CD4-positive, alpha-beta T cell treated with Interleukin-12 subunit alpha and Interleukin-12 subunit beta, for 1 hour (primary cell): ENCODE measurements around the gene LIN54.
"Not testable (repeated sequence)": the region's sequence is repeated elsewhere in the genome, so short reads cannot be mapped to it uniquely, and the experiment has no call there.

Source experiments
- DNase-seq: peaks from one replicate; pipeline ENCODE4 v3.0.0-alpha.2; 2020

The LIN54 gene

DNA sequence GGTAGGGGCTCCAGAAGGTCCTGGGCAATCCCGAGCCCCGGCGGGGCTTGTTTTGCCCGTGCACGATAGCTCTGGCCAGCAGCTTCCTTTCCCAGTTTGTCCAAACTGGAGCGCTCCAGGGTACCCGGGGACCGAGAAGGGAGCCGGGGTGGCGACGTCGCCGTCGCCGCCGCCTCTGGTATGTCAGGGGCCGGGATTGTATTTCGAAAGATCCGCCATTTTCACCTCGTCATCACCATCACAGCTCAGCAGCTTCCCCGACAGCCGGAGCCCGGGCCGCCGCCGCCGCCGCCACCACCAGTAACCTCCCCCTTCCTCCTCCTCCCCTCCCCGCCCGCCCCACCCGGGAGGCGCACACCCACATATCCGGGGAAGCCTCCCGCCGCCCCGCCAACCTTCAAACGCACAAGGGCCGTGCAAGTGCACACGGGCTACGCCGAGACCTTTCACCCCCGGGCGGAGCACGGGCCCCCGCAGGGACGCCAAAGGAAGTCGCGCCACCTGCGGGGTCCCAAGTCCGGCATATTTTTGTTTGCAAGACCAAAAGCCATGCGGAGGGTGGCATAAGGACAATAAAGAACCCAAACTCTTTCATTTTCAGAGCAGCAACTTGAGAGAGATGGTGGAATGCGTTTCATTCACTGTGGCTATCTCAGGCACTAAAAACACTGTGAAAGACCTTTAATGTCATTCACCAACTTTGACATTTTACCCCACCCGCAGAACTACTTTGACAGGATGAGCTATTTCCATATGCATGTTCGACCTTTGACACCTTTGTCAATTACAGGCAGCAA is at the start of gene LIN54:
Gene LIN54, minus strand, starts transcription at position 302 of the 797 bp plus-strand sequence. CDS start 25,979 bp downstream, outside the sequence.
- DNase-seq: peak; percentile 91

DNA sequence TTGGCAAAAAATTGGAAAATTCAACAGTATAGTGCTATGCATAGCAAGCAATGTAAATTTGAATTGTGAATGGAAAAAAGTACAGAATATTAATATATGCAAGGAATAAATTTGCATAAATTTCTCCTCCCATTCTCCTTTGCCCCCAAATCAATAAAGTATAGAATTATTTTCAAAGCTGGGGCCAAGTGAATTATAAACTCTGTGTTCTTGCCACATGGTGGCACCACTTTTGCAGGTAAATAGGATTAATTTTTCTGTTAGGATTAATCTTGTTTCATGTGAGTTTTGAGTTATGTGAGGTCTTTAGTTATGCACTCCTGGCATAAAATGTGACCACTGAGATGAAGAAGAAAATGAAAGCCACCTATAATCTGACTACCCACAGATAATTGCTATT is 44.3 kb upstream of the LIN54 start:
- peak; percentile 33 for DNase-seq

DNA sequence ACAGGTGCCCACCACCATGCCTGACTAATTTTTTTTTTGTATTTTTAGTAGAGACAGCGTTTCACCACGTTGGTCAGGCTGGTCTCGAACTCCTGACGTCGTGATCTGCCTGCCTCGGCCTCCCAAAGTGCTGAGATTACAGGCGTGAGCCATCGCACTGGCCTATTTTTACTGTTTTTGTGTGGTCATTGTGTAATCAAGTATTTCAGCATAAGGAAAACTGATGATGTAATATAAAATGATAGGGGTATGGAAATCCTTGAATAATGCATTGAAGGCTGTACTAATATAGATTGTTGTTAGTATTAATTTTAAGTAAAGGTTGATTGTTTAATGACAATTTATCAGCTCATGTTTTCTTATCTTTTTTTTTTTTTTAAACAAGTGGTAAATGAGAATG is 38.2 kb upstream of the LIN54 start:
- DNase-seq: not testable (repeated sequence)

DNA sequence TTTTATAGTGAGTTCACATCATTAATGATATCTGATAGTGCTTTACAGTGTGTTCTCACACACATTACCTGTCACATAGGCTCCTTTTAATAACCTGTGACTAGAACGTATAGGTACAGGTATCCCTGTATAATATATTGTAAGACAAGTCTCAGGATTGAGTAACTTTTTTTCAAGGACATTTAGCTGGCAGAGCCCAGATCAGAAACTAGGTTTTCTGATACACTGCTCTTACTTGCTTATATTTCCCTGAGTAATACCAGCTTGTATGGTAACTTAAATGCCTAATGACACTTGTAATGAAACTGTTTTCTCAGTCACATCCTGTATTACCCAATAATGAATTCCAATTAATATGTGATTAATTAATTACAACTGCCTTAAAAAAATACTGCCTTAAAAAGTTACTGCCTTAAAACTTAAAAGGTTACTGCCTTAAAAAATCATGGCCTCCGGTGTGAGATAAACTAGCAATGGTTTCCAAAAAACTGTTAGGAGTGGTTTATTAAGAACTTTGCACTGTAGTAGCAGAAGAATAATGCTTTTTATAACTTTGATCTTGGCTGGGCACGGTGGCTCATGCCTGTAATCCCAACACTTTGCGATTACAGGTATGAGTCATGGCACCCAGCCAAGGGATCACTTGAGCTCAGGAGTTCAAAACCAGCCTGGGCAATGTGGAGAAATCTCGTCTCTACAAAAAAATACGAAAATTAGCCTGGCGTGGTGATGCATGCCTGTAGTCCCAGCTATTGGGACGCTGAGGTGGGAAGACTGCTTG is 36.3 kb upstream of the LIN54 start:
- no peak for DNase-seq

DNA sequence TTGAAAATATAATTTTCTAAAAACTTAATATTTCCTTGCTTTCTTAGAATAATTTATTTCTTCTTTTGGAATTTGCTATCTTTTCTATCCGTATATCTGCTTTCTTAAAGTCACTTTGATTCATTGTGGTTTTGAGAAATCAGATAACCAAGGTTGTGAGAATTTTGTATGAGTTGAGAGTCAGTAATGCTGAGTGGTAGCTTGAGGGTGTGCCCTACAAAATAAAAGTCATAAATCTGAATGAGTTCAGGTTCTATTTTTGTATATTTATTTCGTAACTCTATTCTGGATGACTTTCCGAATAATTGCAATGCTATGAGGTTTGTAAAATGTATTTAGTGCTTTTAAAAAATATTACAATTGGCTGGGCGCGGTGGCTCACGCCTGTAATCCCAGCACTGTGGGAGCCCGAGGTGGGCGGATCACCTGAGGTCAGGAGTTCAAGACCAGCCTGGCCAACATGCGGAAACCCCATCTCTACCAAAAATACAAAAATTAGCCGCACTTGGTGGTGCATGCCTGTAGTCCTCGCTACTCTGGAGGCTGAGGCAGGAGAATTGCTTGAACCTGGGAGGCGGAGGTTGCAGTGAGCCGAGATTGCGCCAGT is 33.3 kb upstream of the LIN54 start:
- no peak for DNase-seq

DNA sequence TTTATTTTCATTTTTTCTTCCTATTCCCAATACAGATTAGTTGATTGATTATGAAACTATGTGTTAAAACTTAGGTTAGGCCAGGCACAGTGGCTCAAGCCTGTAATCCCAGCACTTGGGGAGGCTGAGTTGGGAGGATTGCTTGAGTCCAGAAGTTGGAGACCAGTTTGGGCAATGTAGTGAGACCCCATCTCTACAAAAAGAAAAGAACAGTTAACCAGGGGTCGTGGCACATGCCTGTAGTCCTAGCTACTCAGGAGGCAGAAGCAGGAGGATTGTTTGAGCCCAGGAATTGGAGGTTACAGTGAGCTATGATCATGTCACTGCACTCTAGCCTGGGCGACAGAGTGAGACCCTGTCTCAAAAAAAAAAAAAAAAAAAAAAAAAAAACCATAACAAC is 32.5 kb upstream of the LIN54 start:
- not testable (repeated sequence) for DNase-seq

DNA sequence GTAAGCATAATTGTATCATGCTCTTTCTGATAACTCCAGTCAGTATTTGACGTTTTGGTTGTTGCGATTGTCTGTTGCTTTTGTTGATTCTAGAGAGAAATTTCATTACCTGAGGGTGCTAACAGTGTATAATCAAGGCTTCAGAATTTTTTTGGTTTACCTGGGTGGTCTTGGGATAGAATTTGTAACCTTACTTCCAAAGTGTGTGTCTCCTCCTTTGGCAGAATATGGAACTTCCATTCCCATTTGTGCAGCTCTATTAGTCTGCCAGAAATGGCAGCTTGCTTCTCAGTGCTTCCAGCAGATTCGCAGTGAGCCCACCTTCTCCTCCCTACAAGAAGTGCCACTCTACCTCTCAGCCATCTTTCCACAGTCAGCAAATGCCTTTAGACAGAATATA is 29.6 kb upstream of the LIN54 start:
- DNase-seq: no peak

DNA sequence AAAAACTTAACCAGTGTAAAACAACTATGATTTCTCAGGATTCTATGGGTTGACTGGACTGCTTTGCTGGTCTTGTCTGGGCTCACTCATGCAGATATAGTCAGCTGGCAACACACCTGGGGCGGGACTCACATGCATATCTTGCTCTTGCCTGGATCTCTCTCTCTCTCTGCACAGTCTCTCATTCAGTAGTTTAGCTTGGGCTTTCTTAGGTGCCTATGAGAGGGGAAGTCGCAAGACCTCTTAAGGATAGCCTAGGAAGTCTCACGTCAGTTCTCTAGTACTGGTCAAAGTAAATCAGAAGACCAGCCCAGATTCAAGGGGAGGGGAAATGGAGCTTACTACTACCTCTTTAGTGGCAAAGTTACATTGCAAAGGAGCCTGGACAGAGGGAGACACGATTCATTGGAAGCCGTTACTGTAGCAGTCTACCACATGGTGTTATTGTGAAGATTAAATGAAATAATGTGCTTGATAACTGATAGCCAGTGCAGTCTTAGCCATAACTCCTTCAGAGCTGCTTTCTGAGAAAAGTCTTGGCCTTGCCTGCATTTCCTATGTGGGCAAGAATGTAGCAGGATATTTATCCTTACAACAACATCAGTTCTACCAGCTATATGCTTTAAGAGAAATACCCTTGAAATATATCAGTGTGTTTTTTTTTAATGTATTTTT is 26.5 kb upstream of the LIN54 start:
- no peak for DNase-seq

DNA sequence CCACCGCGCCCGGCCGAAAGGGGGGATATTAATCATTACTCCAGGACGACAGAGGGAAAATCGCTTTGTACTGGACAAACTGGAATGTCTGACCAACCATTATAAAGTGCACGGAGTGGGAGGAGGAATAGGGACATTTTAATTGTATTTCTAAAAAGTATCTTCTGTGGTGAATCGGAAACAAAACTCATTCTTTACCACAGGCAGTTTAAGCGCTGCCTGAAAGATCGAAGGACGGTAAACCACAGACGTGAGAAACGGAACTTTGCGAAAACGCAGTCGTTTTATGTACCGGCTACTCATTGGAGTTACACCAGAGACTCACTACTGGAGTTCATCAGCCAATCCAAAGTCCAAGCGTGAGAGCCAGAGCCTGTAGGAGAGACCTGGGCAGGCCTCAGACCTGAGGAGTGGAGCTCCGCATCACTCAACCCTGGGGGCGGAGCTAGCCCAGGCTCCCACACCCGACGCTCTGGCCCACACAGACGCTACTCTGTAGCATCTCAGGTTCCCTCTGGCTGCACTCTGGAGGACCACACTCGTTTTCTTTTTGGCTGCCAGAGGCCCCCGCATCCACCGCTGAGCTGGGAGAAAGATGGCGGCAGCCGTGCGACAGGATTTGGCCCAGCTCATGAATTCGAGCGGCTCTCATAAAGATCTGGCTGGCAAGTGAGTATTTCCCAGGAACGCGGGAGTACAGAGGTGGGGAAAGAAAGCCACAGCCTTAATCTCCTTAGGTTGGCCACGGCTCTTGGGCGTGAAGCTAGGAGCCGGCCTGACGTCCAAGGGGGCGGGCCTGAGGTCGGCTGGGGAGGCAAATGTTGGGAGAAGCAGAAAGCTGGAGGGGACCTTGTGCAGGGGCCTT is 24.2 kb upstream of the LIN54 start, which contains the start of gene COPS4:
Gene COPS4, plus strand, starts transcription at position 554 of the 865 bp plus-strand sequence. Its CDS starts 42 bp downstream, at position 596.
- DNase-seq: peak; percentile 98

DNA sequence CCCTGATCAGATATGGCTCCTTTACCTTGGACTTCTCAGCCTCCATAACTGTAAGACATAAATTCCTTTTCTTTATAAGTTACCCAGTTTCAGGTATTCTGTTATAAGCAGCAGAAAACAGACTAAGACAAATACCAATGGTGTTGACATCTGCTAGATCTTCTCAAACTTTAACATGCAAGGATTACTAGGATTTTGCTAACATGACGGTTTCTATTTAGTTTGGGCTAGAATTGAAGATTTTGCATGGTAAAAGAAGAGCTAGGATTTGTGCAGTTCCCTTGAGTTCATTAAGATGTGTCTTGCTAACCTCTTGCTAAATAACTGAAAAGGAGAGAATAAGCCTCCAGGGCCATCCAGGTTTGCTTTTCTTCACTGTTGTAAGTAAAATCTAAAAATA is 19.1 kb upstream of the LIN54 start:
- DNase-seq: no peak

DNA sequence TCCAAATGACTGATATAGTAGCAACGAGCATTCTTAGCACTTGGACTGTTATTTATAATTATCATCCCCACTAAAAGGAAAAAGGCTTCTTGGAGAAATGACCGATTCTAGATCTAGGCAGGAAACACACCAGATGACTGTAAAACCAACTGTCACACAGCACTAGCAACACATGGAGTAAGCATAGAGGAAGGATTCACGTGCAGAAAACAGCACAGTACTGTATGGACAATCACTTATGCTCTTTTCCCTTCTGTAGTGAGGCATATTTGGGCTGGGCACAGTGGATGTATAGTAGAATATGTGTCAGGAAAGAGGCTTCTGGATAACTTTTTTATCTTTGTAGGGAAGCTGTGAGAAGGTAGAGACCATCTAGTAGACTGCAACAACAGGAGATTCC is 18.4 kb upstream of the LIN54 start:
- DNase-seq: no peak

DNA sequence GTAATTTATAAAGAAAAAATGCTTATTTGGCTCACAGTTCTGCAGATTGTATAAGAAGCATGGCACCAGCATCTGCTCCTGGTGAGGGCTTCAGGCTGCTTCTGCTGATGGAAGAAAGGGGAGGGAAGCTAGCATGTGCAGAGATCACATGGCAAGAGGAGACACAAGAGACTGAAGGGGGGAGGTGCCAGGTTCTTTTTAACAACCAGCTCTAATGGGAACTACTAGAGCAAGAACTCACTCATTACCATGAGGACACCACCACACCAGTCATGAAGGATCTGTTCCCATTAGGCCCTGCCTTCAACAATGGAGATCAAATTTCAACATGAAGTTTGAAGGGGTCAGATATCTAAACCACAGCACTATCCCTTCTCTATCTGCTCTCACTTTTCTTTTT is 14.9 kb upstream of the LIN54 start:
- DNase-seq: no peak

DNA sequence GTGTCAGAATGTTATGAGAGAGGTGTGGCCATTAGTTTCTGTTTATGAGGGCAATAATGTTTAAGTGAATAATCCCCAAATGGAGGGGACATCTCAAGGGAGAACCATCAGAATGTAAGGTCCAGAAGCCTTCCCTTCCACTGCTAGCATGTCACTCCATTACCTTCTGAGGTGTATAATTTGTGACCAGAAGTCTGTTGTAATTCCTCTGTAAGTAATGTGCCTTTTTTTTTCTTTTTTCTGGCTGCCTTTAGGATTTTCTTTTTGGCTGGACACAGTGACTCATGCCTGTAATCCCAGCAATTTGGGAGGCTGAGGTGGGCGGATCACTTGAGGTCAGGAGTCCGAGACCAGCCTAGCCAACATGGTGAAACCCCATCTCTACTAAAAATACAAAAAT is 13.6 kb upstream of the LIN54 start:
- DNase-seq: no peak

DNA sequence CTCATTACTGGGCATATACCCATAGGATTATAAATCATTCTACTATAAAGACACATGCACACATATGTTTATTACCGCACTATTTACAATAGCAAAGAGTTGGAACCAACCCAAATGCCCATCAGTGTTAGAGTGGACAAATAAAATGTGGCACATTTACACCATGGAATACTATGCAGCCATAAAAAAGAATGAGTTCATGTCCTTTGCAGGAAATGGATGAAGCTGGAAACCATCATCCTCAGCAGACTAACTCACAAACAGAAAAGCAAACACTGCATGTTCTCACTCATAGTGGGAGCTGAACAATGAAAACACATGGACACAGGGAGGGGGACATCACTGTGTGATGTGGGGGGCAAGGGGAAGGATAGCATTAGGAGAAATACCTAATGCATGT is 13.0 kb upstream of the LIN54 start:
- DNase-seq: not testable (repeated sequence)

DNA sequence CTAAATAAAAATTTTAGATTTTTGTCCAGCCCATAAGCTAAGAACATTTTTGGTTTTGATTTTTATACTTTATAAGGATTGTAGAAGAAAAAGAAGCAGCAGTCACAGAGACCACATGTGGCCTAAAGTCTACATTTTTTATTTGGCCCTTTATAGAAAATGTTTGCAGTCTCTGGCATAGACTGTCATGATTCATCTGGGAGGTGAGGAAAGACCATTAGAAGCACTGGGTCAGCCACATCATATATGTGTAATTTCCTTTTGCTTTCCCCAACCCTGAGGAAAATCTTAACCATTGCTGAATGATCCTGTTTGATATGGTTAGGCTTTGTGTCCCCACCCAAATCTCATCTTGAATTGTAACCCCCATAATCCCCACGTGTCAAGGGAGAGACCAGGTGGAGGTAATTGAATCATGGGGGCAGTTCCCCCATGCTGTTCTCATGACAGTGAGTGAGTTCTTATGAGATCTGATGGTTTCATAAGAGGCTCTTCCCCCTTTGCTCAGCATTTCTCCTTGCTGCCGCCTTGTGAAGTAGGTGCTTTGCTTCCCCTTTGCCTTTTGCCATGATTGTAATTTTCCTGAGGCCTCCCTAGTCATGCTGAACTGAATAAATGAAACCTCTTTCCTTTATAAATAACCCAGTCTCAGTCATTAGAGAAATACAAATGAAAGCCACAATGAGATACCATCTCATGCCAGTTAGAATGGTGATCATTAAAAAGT is 12.3 kb upstream of the LIN54 start:
- DNase-seq: no peak

DNA sequence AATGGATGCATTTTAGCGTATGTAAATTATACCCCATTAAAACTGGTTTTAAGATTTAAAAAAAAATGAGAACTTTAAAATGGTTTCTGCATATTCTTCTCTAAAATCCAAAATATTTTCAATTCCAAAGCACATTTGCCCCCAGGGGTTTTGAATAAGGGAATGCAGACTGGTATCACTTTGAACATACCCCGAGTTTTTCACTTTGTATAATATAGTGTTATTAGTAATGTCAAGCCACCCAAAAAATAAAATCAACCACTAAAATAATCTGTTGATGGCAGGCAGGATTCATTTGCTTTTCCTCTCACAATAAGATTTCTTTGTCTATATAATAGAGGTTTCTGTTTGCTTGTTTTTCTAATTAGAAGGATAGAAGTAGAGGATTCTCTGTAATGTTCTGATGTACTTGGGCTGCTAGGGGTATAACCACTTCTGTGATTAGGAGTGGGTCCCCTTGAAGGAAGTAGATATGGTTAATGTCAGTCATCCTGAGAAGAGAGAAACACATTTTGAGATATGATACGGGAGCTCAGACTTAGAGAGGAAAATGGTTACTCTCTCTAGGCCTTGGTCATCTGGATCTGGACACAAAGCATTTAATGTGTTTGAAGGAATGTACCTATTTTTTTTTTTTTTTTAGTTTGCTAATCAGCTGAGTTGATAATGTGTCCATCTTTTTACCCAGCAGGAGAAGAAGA is 9.3 kb upstream of the LIN54 start:
- no peak for DNase-seq

DNA sequence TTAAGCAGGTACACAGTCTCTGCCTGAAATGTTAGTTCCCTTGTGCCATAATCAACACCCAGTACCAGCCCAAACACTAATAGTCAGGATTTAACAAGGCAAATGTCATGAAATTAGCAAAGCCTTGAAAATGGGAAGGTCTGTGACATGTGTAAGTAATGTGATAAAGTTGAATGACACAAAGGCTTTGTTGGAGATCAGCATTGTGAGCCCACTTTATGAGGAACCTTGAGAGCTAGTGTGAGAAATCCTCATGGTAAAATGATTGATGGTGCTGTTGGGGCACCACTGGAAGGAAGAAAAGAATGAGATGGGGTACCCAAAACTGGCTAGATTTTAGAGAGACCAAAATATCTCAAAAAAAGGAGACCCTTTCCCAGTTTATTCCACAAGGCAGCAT is 3.3 kb upstream of the LIN54 start:
- no peak for DNase-seq

DNA sequence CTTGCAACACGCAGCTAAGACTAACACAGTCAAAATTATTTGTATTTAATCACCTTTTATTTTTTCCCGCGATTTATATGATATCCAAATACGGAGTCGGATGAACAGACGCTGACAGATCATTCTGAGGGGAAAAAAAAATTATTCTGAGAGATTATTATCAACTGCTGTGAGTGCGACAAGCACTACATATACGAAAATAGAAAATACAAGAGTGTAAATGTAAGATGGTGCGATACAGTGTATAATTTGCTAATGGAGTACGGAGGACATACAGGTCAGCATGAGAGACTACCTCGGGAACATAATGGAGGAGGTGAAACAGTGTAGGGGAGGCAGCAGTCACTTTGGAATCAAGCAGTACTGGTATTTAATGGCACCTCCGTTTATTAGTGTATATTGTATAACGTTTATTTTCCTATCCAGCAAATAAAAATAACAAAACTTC is 2.8 kb upstream of the LIN54 start:
- DNase-seq: peak; percentile 17

DNA sequence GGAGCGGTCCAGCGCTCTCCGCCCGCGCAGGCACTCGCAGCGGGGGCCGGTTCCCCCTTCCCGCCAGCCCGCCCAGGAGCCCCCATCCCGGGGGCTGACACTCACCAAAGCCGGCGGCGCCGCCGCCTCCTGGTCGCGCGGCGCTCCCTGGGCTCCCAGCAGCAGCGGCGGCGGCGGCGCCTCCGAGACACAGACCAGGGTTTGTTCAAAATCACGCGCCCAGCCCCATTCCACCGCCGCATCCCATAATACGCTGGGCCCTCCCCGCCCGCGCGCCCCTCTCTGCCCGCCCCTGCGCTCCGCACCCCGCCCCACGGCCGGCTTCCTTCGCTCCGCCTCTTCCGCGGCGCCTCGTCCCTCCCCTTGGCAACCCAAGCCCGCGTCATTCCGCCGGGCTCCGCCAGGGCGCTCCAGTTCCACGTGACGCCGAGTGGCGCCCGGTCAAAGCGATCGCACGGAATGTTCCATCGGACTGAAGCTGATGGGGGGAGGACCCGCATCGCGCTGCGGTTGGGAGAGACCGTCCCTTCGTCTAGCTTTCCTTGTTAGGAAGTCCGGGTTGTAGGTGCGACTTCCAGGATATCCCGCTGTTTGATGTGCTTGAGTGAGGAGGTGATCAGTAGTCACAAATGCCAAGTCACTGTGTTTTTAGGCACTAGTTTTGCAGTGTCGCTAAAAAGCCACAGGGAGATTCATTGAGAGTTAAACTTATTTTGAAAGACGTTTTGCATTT is 2.2 kb upstream of the LIN54 start:
- DNase-seq: peak; percentile 98

DNA sequence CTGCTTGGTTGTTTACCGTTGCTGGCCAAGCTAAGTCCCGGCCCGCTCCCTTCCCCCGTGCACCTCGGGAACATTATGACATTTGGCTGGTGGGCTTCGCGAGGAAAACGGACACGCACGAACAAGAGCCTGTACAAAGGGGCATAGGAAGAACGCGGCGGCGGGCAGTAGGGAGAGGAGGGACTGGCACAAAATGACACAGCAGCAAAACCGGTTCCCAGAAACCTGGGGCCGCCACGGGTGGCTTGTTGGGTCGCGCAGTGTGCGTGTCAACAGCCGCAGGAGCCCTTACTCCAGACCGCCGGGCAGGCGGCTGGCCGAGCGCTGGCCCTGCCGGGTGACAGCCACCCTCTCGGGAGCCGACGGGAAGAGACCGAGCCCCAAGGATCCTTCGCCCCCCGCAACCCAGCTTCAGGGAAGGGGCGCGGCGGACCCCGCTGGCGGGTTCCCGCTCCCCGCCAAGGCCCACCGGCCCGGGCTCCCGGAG is 1.6 kb upstream of the LIN54 start:
- DNase-seq: no peak
